H9 (cell line): ENCODE data around the gene TBC1D4. TPM values are rescaled to one million over a fixed set of nuclear protein-coding genes. Genes with fewer than 3 reads are reported as not detected.
"Not testable (repeated sequence)": the region's sequence is repeated elsewhere in the genome, so short reads cannot be mapped to it uniquely, and the experiment has no call there.

Source experiments
- DNase-seq: peaks from one replicate; pipeline ENCODE4 v3.0.0-alpha.2; 2017
- H2AFZ ChIP-seq: one replicate; pipeline ENCODE4 v1.6.1; 2013; ENCODE audit warnings: mild to moderate bottlenecking, low read length, control low read depth, moderate library complexity
- H2AK5ac ChIP-seq: 2 replicates; pipeline ENCODE4 v1.6.1; 2013; ENCODE audit warnings: low read length, control low read depth, mixed read lengths; ENCODE audit not compliant: insufficient read length
- H2BK120ac ChIP-seq: one replicate; pipeline ENCODE4 v1.6.1; 2013; ENCODE audit warnings: low read depth, mild to moderate bottlenecking, low read length, control low read depth, inconsistent platforms; ENCODE audit not compliant: poor library complexity, severe bottlenecking
- H2BK12ac ChIP-seq: 2 replicates; pipeline ENCODE4 v1.6.1; 2013; ENCODE audit warnings: low read length, control low read depth, mixed read lengths, low read depth; ENCODE audit not compliant: insufficient read length
- H2BK15ac ChIP-seq: 2 replicates; pipeline ENCODE4 v1.6.1; 2013; ENCODE audit warnings: low read depth, low read length, control low read depth
- H2BK20ac ChIP-seq: one replicate; pipeline ENCODE4 v1.6.1; 2013; ENCODE audit warnings: low read depth, mild to moderate bottlenecking, low read length, control low read depth, inconsistent platforms; ENCODE audit not compliant: poor library complexity, severe bottlenecking
- H2BK5ac ChIP-seq: 2 replicates; pipeline ENCODE4 v1.6.1; 2013; ENCODE audit warnings: low read length, control low read depth, mixed read lengths; ENCODE audit not compliant: insufficient read length
- H3K14ac ChIP-seq: 2 replicates; pipeline ENCODE4 v1.6.1; 2013; ENCODE audit warnings: low read length, control low read depth; ENCODE audit not compliant: insufficient read depth
- H3K18ac ChIP-seq: 2 replicates; pipeline ENCODE4 v1.6.1; 2013; ENCODE audit warnings: low read depth, mild to moderate bottlenecking, mixed read lengths, low read length, control low read depth; ENCODE audit not compliant: insufficient read length
- H3K23ac ChIP-seq: 2 replicates; pipeline ENCODE4 v1.6.1; 2013; ENCODE audit warnings: low read length, control low read depth, mixed read lengths, low read depth; ENCODE audit not compliant: insufficient read length
- H3K23me2 ChIP-seq: 2 replicates; pipeline ENCODE4 v1.6.1; 2013; ENCODE audit warnings: low read depth, mild to moderate bottlenecking, mixed read lengths, low read length, control low read depth; ENCODE audit not compliant: insufficient read length, poor library complexity, severe bottlenecking
- H3K27ac ChIP-seq: 2 replicates; pipeline ENCODE4 v1.5.1; 2013; ENCODE audit warnings: low read length, control low read depth, mixed read lengths, low read depth; ENCODE audit not compliant: insufficient read length
- H3K27me3 ChIP-seq: 2 replicates; pipeline ENCODE4 v1.6.1; 2013; ENCODE audit warnings: low read length, control low read depth, inconsistent platforms; ENCODE audit not compliant: insufficient read depth
- H3K4ac ChIP-seq: 2 replicates; pipeline ENCODE4 v1.6.1; 2013; ENCODE audit warnings: low read depth, mild to moderate bottlenecking, control low read depth, inconsistent platforms, low read length, moderate library complexity
- H3K4me1 ChIP-seq: 2 replicates; pipeline ENCODE4 v1.6.1; 2013; ENCODE audit warnings: low read length, control low read depth, inconsistent platforms; ENCODE audit not compliant: insufficient read depth
- H3K4me2 ChIP-seq: 2 replicates; pipeline ENCODE4 v1.6.1; 2013; ENCODE audit warnings: low read length, control low read depth, mixed read lengths; ENCODE audit not compliant: insufficient read length, insufficient read depth
- H3K56ac ChIP-seq: 2 replicates; pipeline ENCODE4 v1.6.1; 2013; ENCODE audit warnings: low read depth, mild to moderate bottlenecking, mixed read lengths, low read length, control low read depth; ENCODE audit not compliant: insufficient read length
- H3K79me1 ChIP-seq: 2 replicates; pipeline ENCODE4 v1.6.1; 2013; ENCODE audit warnings: low read depth, mild to moderate bottlenecking, moderate library complexity, low read length, control low read depth, inconsistent platforms; ENCODE audit not compliant: insufficient read depth, poor library complexity, severe bottlenecking
- H3K79me2 ChIP-seq: 2 replicates; pipeline ENCODE4 v1.6.1; 2013; ENCODE audit warnings: low read length, control low read depth, inconsistent platforms; ENCODE audit not compliant: insufficient read depth
- H3K9ac ChIP-seq: 2 replicates; pipeline ENCODE4 v1.6.1; 2013; ENCODE audit warnings: low read length, control low read depth, mixed read lengths; ENCODE audit not compliant: insufficient read length; ENCODE audit errors: extremely low read depth
- H3K9me3 ChIP-seq: one replicate; pipeline ENCODE4 v1.6.1; 2013; ENCODE audit warnings: low read depth, low read length, inconsistent platforms; ENCODE audit not compliant: control insufficient read depth
- H3T11ph ChIP-seq: one replicate; pipeline ENCODE4 v1.6.1; 2013; ENCODE audit warnings: mild to moderate bottlenecking, low read length, control low read depth, inconsistent platforms
- H4K20me1 ChIP-seq: one replicate; pipeline ENCODE4 v1.6.1; 2013; ENCODE audit not compliant: control insufficient read depth, insufficient read length, insufficient read depth
- H4K5ac ChIP-seq: 2 replicates; pipeline ENCODE4 v1.6.1; 2013; ENCODE audit warnings: low read depth, mild to moderate bottlenecking, mixed read lengths, low read length, control low read depth; ENCODE audit not compliant: insufficient read length
- H4K8ac ChIP-seq: replicated peaks from 2 replicates; pipeline ENCODE4 v1.6.1; 2013; ENCODE audit warnings: low read length, control low read depth, mixed read lengths, low read depth; ENCODE audit not compliant: insufficient read length
- H4K91ac ChIP-seq: 2 replicates; pipeline ENCODE4 v1.6.1; 2013; ENCODE audit warnings: low read depth, mild to moderate bottlenecking, moderate library complexity, mixed read lengths, low read length, control low read depth; ENCODE audit not compliant: insufficient read length
- H3K27ac Mint-ChIP-seq, 3 experiments: 2 replicates in 2 of 3; 3 replicates in 1 of 3; pipeline ENCODE4 v1.8.0; 2020 to 2021; ENCODE audit warnings: mixed read lengths in 3 of 3, mild to moderate bottlenecking in 1 of 3, moderate library complexity in 1 of 3
- H3K27me3 Mint-ChIP-seq: 2 replicates; pipeline ENCODE4 v1.8.0; 2021; ENCODE audit warnings: low read depth, mild to moderate bottlenecking, moderate library complexity, mixed read lengths
- H3K36me3 Mint-ChIP-seq, 3 experiments: 2 replicates in 2 of 3; 3 replicates in 1 of 3; pipeline ENCODE4 v1.8.0; 2020 to 2021; ENCODE audit warnings: low read depth in 3 of 3, mixed read lengths in 3 of 3; ENCODE audit not compliant: insufficient read depth in 1 of 3
- H3K4me1 Mint-ChIP-seq, 2 experiments: 2 replicates each; pipeline ENCODE4 v1.8.0; 2020; ENCODE audit warnings: mixed read lengths in 2 of 2
- H3K4me3 Mint-ChIP-seq, 2 experiments: 2 replicates in 1 of 2; 3 replicates in 1 of 2; pipeline ENCODE4 v1.8.0; 2020 to 2021; ENCODE audit warnings: mild to moderate bottlenecking in 2 of 2, mixed read lengths in 2 of 2, moderate library complexity in 1 of 2
- H3K9me3 Mint-ChIP-seq, 2 experiments: 2 replicates in 1 of 2; 3 replicates in 1 of 2; pipeline ENCODE4 v1.8.0; 2020; ENCODE audit warnings: mild to moderate bottlenecking in 2 of 2, mixed read lengths in 2 of 2, moderate library complexity in 1 of 2
- CTCF ChIP-seq: fragments of 200-600 bp; sonication (generic); conservative IDR thresholded peaks from 3 replicates; pipeline ENCODE4 v1.8.0; 2021; ENCODE audit warnings: antibody characterized with exemption, mild to moderate bottlenecking
- WGBS: extraction: QIAGEN DNeasy Blood & Tissue Kit; methylation state at CpG from one replicate; pipeline ENCODE4 v1.1.7; 2013; ENCODE audit warnings: missing lambda C conversion rate, low lambda C conversion rate, mixed read lengths; ENCODE audit not compliant: insufficient read length; ENCODE audit errors: extremely low coverage; 5-methylcytosine and 5-hydroxymethylcytosine counted together
- total RNA-seq: library from RNA; stranded (reverse); gene quantifications from 2 replicates; pipeline ENCODE4 v1.2.1, GENCODE V29; 2021

TBC1D4 gene
- total RNA-seq, 1 experiment from 2014 or later = 10.5 TPM

- no peak overlapping the region for H2BK5ac ChIP-seq
- H3T11ph ChIP-seq = no peak overlapping the region
- no peak for DNase-seq
- H3K9me3 ChIP-seq = no peaks in the 10 kb centered on the region
- no peak for TF ChIP-seq CTCF
- no CpG with 5 or more reads among the region's 8 CpGs for WGBS
- no peaks in the 10 kb centered on the region for H3K27me3 ChIP-seq
- no peak overlapping the region for H3K56ac ChIP-seq
- H3K79me1 ChIP-seq = no peaks in the 10 kb centered on the region
- H2BK15ac ChIP-seq = no peak overlapping the region
- no peak overlapping the region for H3K9ac ChIP-seq
- H2AFZ ChIP-seq = no peak overlapping the region
- H4K20me1 ChIP-seq = no peaks in the 10 kb centered on the region
- Mint-ChIP-seq H3K36me3 (peaks cover 27 to 33% (median 27%) of the 10 kb centered on the region in 3 experiments), H3K27me3 (no peaks in the 10 kb centered on the region), H3K9me3 (peaks cover 34 to 46% of the 10 kb centered on the region in 2 experiments), H3K4me3 (no peak overlapping the region), H3K4me1 (no peaks in the 10 kb centered on the region), H3K27ac (no peak overlapping the region)
- H3K4me1 ChIP-seq = no peaks in the 10 kb centered on the region
- H2BK20ac ChIP-seq = no peak overlapping the region
- H3K4ac ChIP-seq = no peak overlapping the region
- no peak overlapping the region for H3K23ac ChIP-seq
- H3K27ac ChIP-seq = no peak overlapping the region
- no peak overlapping the region for H4K5ac ChIP-seq
- H3K79me2 ChIP-seq = no peaks in the 10 kb centered on the region
- no peak overlapping the region for H2AK5ac ChIP-seq
- H3K23me2 ChIP-seq = no peaks in the 10 kb centered on the region
- no peak overlapping the region for H3K18ac ChIP-seq
- no peak overlapping the region for H3K14ac ChIP-seq
- no peak overlapping the region for H2BK12ac ChIP-seq
- H4K8ac ChIP-seq = no peak overlapping the region
- no peak overlapping the region for H4K91ac ChIP-seq
- no peak overlapping the region for H3K4me2 ChIP-seq
- H2BK120ac ChIP-seq = no peak overlapping the region
These were observed 202.1 kb downstream of the TBC1D4 start for GRCh38 chr13:75279834-75280369.

- H3K27ac Mint-ChIP-seq, H3K27me3 ChIP-seq, H3K4ac ChIP-seq, H3K27ac ChIP-seq, H3K23me2 ChIP-seq, H2BK5ac ChIP-seq, DNase-seq, H2BK20ac ChIP-seq, H4K91ac ChIP-seq, H2BK120ac ChIP-seq, H3K4me1 Mint-ChIP-seq, H3K79me1 ChIP-seq, H3K56ac ChIP-seq, H3K79me2 ChIP-seq, H2AK5ac ChIP-seq, H2BK12ac ChIP-seq, H3K23ac ChIP-seq, H3T11ph ChIP-seq, H3K27me3 Mint-ChIP-seq, H3K4me1 ChIP-seq, H3K18ac ChIP-seq, H2AFZ ChIP-seq, H3K9ac ChIP-seq, H2BK15ac ChIP-seq, H3K9me3 ChIP-seq, H4K20me1 ChIP-seq, H3K36me3 Mint-ChIP-seq, H4K8ac ChIP-seq, H4K5ac ChIP-seq, H3K4me3 Mint-ChIP-seq, H3K4me2 ChIP-seq, H3K14ac ChIP-seq: not testable (repeated sequence)
- WGBS = no CpG with 5 or more reads among the region's 4 CpGs
- H3K9me3 Mint-ChIP-seq = peaks cover 15 to 24% of the 10 kb centered on the region in 2 experiments; a peak in 4 of 5 replicates
These were observed 208.3 kb downstream of the TBC1D4 start for GRCh38 chr13:75273695-75274094.
